Karpas-422 (cell line): ENCODE measurements around the gene AHNAK. TPM values are rescaled to one million over a fixed set of nuclear protein-coding genes. Genes with fewer than 3 reads are reported as not detected.
"Not testable (repeated sequence)": the region's sequence is repeated elsewhere in the genome, so short reads cannot be mapped to it uniquely, and the experiment has no call there.

Source experiments
- DNase-seq: peaks from one replicate; pipeline ENCODE4 v3.0.0-alpha.2; 2015
- H2AFZ ChIP-seq: fragments of 200-600 bp; sonication (generic); 2 replicates; pipeline ENCODE4 v1.6.1; 2014; ENCODE audit warnings: antibody characterized with exemption, low read length, mixed read lengths
- H3K27ac ChIP-seq: fragments of 200-600 bp; sonication (generic); 2 replicates; pipeline ENCODE4 v1.5.1; 2014; ENCODE audit warnings: mild to moderate bottlenecking, low read length, moderate library complexity
- H3K27me3 ChIP-seq: fragments of 200-600 bp; sonication (generic); 2 replicates; pipeline ENCODE4 v1.6.1; 2014; ENCODE audit warnings: low read length, mixed read lengths
- H3K36me3 ChIP-seq: fragments of 200-600 bp; sonication (generic); 2 replicates; pipeline ENCODE4 v1.6.1; 2014; ENCODE audit warnings: low read length, mixed read lengths; ENCODE audit not compliant: insufficient read depth
- H3K4me1 ChIP-seq: fragments of 200-600 bp; sonication (generic); 2 replicates; pipeline ENCODE4 v1.6.1; 2014; ENCODE audit warnings: mild to moderate bottlenecking, low read length, mixed read lengths
- H3K4me2 ChIP-seq: fragments of 200-600 bp; sonication (generic); 2 replicates; pipeline ENCODE4 v1.6.1; 2014; ENCODE audit warnings: low read length, low read depth, mild to moderate bottlenecking; ENCODE audit not compliant: poor library complexity, severe bottlenecking
- H3K4me3 ChIP-seq: fragments of 200-600 bp; sonication (generic); 2 replicates; pipeline ENCODE4 v1.5.1; 2014; ENCODE audit warnings: mild to moderate bottlenecking, antibody characterized with exemption, low read length, mixed read lengths
- H3K79me2 ChIP-seq: fragments of 200-600 bp; sonication (generic); 2 replicates; pipeline ENCODE4 v1.6.1; 2014; ENCODE audit warnings: mild to moderate bottlenecking, low read length, mixed read lengths
- H3K9ac ChIP-seq: fragments of 200-600 bp; sonication (generic); 2 replicates; pipeline ENCODE4 v1.6.0; 2014; ENCODE audit warnings: low read length
- H3K9me2 ChIP-seq: fragments of 200-600 bp; sonication (generic), shearing (Covaris generic); replicated peaks from 2 replicates; pipeline ENCODE4 v1.6.0; 2014; ENCODE audit warnings: mild to moderate bottlenecking, low read length, moderate library complexity; ENCODE audit not compliant: insufficient read depth
- H3K9me3 ChIP-seq: fragments of 300-700, 200-600 bp; sonication (generic); 2 replicates; pipeline ENCODE4 v1.6.1; 2014; ENCODE audit warnings: low read length, mixed read lengths
- H4K20me1 ChIP-seq: fragments of 200-600 bp; sonication (generic); 2 replicates; pipeline ENCODE4 v1.6.1; 2014; ENCODE audit warnings: mild to moderate bottlenecking, antibody characterized with exemption, low read length, low read depth; ENCODE audit not compliant: insufficient read depth
- total RNA-seq: library from RNA; depleted of rRNA; stranded (reverse); fragments of >200 nt; shearing (Covaris generic); gene quantifications from 2 replicates; pipeline ENCODE4 v1.2.3, GENCODE V29; 2014; ENCODE audit warnings: low replicate concordance

AHNAK gene
- total RNA-seq, 1 experiment from 2014 or later = 0.34 TPM

- H3K27me3 ChIP-seq = no peaks in the 10 kb centered on the region
- H3K9me3 ChIP-seq = no peaks in the 10 kb centered on the region
- no peak overlapping the region for H3K4me2 ChIP-seq
- H3K4me3 ChIP-seq = no peak overlapping the region
- H4K20me1 ChIP-seq = peaks cover 15% of the 10 kb centered on the region; the same call in 1 of the 2 replicates
- H3K9me2 ChIP-seq = no peaks in the 10 kb centered on the region
- no peak for DNase-seq
- H3K4me1 ChIP-seq = peaks cover 5% of the 10 kb centered on the region
- H3K27ac ChIP-seq = no peak overlapping the region
- no peak overlapping the region for H2AFZ ChIP-seq
- H3K79me2 ChIP-seq = peaks cover 36% of the 10 kb centered on the region
- H3K36me3 ChIP-seq = peaks cover 52% of the 10 kb centered on the region
- no peak overlapping the region for H3K9ac ChIP-seq
Measured at GRCh38 chr11:62567018-62567633, 20.5 kb upstream of the AHNAK start.

GRCh38 chr11:62566247-62566646, 19.6 kb upstream of the AHNAK start:
- H2AFZ ChIP-seq = no peak overlapping the region
- no peaks in the 10 kb centered on the region for H3K4me1 ChIP-seq
- peaks cover 44% of the 10 kb centered on the region; the same call in 1 of the 2 replicates for H3K36me3 ChIP-seq
- H3K79me2 ChIP-seq = peaks cover 27% of the 10 kb centered on the region
- H3K27ac ChIP-seq = no peak overlapping the region
- no peak overlapping the region for H3K9ac ChIP-seq
- H3K9me2 ChIP-seq = no peaks in the 10 kb centered on the region
- H4K20me1 ChIP-seq = peaks cover 6% of the 10 kb centered on the region; the same call in 1 of the 2 replicates
- H3K9me3 ChIP-seq = no peaks in the 10 kb centered on the region
- H3K4me3 ChIP-seq = no peak overlapping the region
- no peak for DNase-seq
- H3K4me2 ChIP-seq = no peak overlapping the region
- no peaks in the 10 kb centered on the region for H3K27me3 ChIP-seq

- Histone ChIP-seq H3K4me3 (no peak overlapping the region), H3K9me3 (no peaks in the 10 kb centered on the region), H3K4me2 (no peak overlapping the region), H3K27ac (no peak overlapping the region), H2AFZ (no peak overlapping the region), H3K27me3 (no peaks in the 10 kb centered on the region), H3K9me2 (no peaks in the 10 kb centered on the region), H4K20me1 (peaks cover 9% of the 10 kb centered on the region; the same call in 1 of the 2 replicates), H3K36me3 (peaks cover 41% of the 10 kb centered on the region), H3K9ac (no peak overlapping the region), H3K79me2 (peaks cover 19% of the 10 kb centered on the region), H3K4me1 (no peaks in the 10 kb centered on the region)
- DNase-seq = no peak
Measured at GRCh38 chr11:62565100-62565802, 18.6 kb upstream of the AHNAK start.

GRCh38 chr11:62561677-62562230, 15.1 kb upstream of the AHNAK start:
- not testable (repeated sequence) for H3K9ac ChIP-seq, H3K79me2 ChIP-seq, H3K27me3 ChIP-seq, H3K27ac ChIP-seq, H3K9me3 ChIP-seq, H3K4me3 ChIP-seq, H2AFZ ChIP-seq, H4K20me1 ChIP-seq, H3K4me2 ChIP-seq, DNase-seq, H3K9me2 ChIP-seq
- H3K36me3 ChIP-seq = peaks cover 51% of the 10 kb centered on the region
- H3K4me1 ChIP-seq = peaks cover 20% of the 10 kb centered on the region

GRCh38 chr11:62560566-62561103, 14.0 kb upstream of the AHNAK start:
- Histone ChIP-seq H3K9me2 (no peaks in the 10 kb centered on the region), H3K9ac (no peak overlapping the region), H3K4me2 (no peak overlapping the region), H4K20me1 (peaks cover 8% of the 10 kb centered on the region; the same call in 1 of the 2 replicates), H3K4me3 (no peak overlapping the region), H2AFZ (no peak overlapping the region), H3K79me2 (no peaks in the 10 kb centered on the region; the same call in 1 of the 2 replicates), H3K4me1 (peaks cover 31% of the 10 kb centered on the region), H3K27me3 (no peaks in the 10 kb centered on the region), H3K36me3 (peaks cover 41% of the 10 kb centered on the region), H3K9me3 (no peaks in the 10 kb centered on the region), H3K27ac (no peak overlapping the region)
- DNase-seq = peak; percentile 68

GRCh38 chr11:62559626-62560025, 13.0 kb upstream of the AHNAK start:
- peaks cover 34% of the 10 kb centered on the region for H3K36me3 ChIP-seq
- H3K9me2 ChIP-seq, H3K9ac ChIP-seq: not testable (repeated sequence)

GRCh38 chr11:62559204-62559603, 12.6 kb upstream of the AHNAK start:
- Histone ChIP-seq H3K79me2 (no peaks in the 10 kb centered on the region), H3K9me2 (no peaks in the 10 kb centered on the region), H3K4me1 (peaks cover 35% of the 10 kb centered on the region), H3K9ac (no peak overlapping the region), H3K4me3 (no peak overlapping the region), H3K4me2 (no peak overlapping the region), H2AFZ (no peak overlapping the region), H3K9me3 (no peaks in the 10 kb centered on the region), H4K20me1 (peaks cover 13% of the 10 kb centered on the region), H3K36me3 (peaks cover 34% of the 10 kb centered on the region), H3K27ac (no peak overlapping the region), H3K27me3 (no peaks in the 10 kb centered on the region)
- no peak for DNase-seq

More at GRCh38 chr11:62559626-62560025, 13.0 kb upstream of the AHNAK start:
- not testable (repeated sequence) for H3K4me2 ChIP-seq, H3K79me2 ChIP-seq, DNase-seq, H2AFZ ChIP-seq, H3K9me3 ChIP-seq, H3K27me3 ChIP-seq, H3K27ac ChIP-seq, H3K4me3 ChIP-seq
- Histone ChIP-seq H3K4me1 (peaks cover 35% of the 10 kb centered on the region), H4K20me1 (peaks cover 13% of the 10 kb centered on the region)

GRCh38 chr11:62558669-62559068, 12.1 kb upstream of the AHNAK start:
- Histone ChIP-seq H2AFZ (no peak overlapping the region), H3K27ac (no peak overlapping the region), H3K4me2 (no peak overlapping the region), H3K27me3 (no peaks in the 10 kb centered on the region), H3K79me2 (no peaks in the 10 kb centered on the region), H4K20me1 (peaks cover 13% of the 10 kb centered on the region), H3K4me1 (peaks cover 35% of the 10 kb centered on the region), H3K9me2 (no peaks in the 10 kb centered on the region), H3K36me3 (peaks cover 31% of the 10 kb centered on the region), H3K9ac (no peak overlapping the region), H3K9me3 (no peaks in the 10 kb centered on the region), H3K4me3 (no peak overlapping the region)
- DNase-seq = no peak
